ENCODE results near the gene CFAP77. TPM values are rescaled to one million over a fixed set of nuclear protein-coding genes. Genes with fewer than 3 reads are reported as not detected.

CFAP77 gene
- total RNA-seq, 1 donor from 2014 or later = not detected

GRCh38 chr9:132489536-132489935 lies 79.5 kb downstream of the CFAP77 start:
- ATAC-seq (ENCODE audit: low read depth) (no peak), DNase-seq (no peak)
- POLR2A ChIA-PET = no interaction called here
- TF ChIP-seq, protein P1, sequence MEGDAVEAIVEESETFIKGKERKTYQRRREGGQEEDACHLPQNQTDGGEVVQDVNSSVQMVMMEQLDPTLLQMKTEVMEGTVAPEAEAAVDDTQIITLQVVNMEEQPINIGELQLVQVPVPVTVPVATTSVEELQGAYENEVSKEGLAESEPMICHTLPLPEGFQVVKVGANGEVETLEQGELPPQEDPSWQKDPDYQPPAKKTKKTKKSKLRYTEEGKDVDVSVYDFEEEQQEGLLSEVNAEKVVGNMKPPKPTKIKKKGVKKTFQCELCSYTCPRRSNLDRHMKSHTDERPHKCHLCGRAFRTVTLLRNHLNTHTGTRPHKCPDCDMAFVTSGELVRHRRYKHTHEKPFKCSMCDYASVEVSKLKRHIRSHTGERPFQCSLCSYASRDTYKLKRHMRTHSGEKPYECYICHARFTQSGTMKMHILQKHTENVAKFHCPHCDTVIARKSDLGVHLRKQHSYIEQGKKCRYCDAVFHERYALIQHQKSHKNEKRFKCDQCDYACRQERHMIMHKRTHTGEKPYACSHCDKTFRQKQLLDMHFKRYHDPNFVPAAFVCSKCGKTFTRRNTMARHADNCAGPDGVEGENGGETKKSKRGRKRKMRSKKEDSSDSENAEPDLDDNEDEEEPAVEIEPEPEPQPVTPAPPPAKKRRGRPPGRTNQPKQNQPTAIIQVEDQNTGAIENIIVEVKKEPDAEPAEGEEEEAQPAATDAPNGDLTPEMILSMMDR (IDR thresholded peaks at IDR 0.05) = no peak
- H3K9me3 Mint-ChIP-seq = no peaks in the 10 kb centered on the region
- no peak overlapping the region for H3K4me3 Mint-ChIP-seq
- intact Hi-C loops (cut with micrococcal nuclease) = no loop called here
- no peaks in the 10 kb centered on the region for H3K4me1 Mint-ChIP-seq
- CTCF ChIA-PET = no interaction called here
- H3K36me3 Mint-ChIP-seq (ENCODE audit: low read depth) = no peaks in the 10 kb centered on the region
- peaks cover 42% of the 10 kb centered on the region for H3K27me3 Mint-ChIP-seq
- H3K27ac Mint-ChIP-seq = no peak overlapping the region

DNA sequence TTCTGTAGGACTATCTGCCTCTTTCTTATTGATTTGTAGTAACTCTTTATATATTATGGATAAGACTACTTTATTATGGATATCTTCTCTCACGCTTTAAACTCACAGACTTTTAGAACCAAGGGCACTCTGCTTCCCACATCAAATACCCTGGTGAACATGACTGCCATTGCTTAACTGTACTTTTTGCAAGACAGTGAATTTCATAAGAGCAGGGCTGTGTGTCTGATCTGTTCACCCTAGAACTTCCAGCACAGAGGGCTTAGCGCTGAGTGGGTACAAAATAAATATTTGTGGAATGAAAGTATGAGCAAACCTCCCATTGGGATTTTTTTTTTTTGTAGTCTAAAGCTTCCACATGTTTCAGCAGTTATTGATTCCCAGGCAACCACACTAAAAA lies 84.8 kb downstream of the CFAP77 start:
- no peak for ATAC-seq (ENCODE audit: low read depth)
- ChIA-PET POLR2A (no interaction called here), CTCF (no interaction called here)
- Mint-ChIP-seq H3K36me3 (ENCODE audit: low read depth) (no peaks in the 10 kb centered on the region), H3K27me3 (peaks cover 16% of the 10 kb centered on the region), H3K4me1 (no peaks in the 10 kb centered on the region), H3K27ac (no peak overlapping the region), H3K4me3 (no peak overlapping the region), H3K9me3 (no peaks in the 10 kb centered on the region)
- intact Hi-C loops (cut with micrococcal nuclease) = no loop called here
- TF ChIP-seq, protein P1 (IDR thresholded peaks at IDR 0.05) = no peak
- DNase-seq = no peak

- ChIA-PET CTCF (no interaction called here), POLR2A (no interaction called here)
- Mint-ChIP-seq H3K27me3 (peaks cover 8% of the 10 kb centered on the region), H3K36me3 (ENCODE audit: low read depth) (no peaks in the 10 kb centered on the region), H3K27ac (no peak overlapping the region), H3K4me3 (no peak overlapping the region), H3K9me3 (no peaks in the 10 kb centered on the region), H3K4me1 (no peaks in the 10 kb centered on the region)
- ATAC-seq (ENCODE audit: low read depth) (no peak), DNase-seq (no peak)
- intact Hi-C loops (cut with micrococcal nuclease) = no loop called here
- TF ChIP-seq, protein P1 (IDR thresholded peaks at IDR 0.05) = no peak
These were observed 87.7 kb downstream of the CFAP77 start for GRCh38 chr9:132497731-132498130.

DNA sequence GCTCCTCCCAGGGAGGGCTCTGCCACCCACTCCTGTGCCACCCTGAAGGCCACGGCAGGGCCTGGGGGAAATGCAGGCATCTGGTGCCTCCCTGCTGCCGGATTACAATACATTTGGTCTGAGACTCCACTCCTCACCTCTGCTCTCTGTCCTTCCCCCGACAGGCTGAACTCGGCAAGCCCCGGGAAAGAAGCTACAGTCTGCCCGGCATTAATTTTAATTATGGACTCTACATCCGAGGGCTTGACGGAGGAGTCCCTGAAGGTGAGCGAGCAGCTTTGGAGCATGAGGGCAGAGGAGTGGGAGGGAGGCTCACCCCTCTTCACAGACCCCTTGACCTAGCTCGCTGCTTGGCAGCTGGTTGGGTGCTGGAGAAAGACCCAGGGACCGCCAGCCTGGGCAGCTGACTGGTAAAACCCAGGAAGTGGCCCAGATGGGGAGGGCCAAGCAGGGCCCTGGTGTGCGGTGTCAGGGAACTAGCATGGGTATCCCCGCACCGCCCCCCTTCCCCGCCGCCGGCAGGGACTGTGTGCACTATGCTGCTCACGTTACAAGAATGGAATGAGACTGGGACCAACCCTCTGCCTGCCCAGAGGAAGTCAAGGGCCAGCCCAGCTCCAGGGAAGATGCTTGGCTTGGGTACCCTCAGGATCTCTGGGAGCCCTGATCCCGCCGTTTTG lies 88.7 kb downstream of the CFAP77 start:
- H3K36me3 Mint-ChIP-seq (ENCODE audit: low read depth) = no peaks in the 10 kb centered on the region
- peaks cover 11% of the 10 kb centered on the region for H3K27me3 Mint-ChIP-seq
- no peaks in the 10 kb centered on the region for H3K4me1 Mint-ChIP-seq
- POLR2A ChIA-PET = no interaction called here
- no peak overlapping the region for H3K27ac Mint-ChIP-seq
- DNase-seq (no peak), ATAC-seq (ENCODE audit: low read depth) (no peak)
- TF ChIP-seq, protein P1 (IDR thresholded peaks at IDR 0.05) = no peak
- CTCF ChIA-PET = no interaction called here
- intact Hi-C loops (cut with micrococcal nuclease) = no loop called here
- no peaks in the 10 kb centered on the region for H3K9me3 Mint-ChIP-seq
- no peak overlapping the region for H3K4me3 Mint-ChIP-seq

GRCh38 chr9:132499251-132499650 lies 89.2 kb downstream of the CFAP77 start:
- no peaks in the 10 kb centered on the region for H3K36me3 Mint-ChIP-seq (ENCODE audit: low read depth)
- POLR2A ChIA-PET = no interaction called here
- no peak overlapping the region for H3K27ac Mint-ChIP-seq
- TF ChIP-seq, protein P1 (IDR thresholded peaks at IDR 0.05) = no peak
- no peaks in the 10 kb centered on the region for H3K9me3 Mint-ChIP-seq
- CTCF ChIA-PET = no interaction called here
- intact Hi-C loops (cut with micrococcal nuclease) = no loop called here
- peaks cover 13% of the 10 kb centered on the region for H3K27me3 Mint-ChIP-seq
- ATAC-seq (ENCODE audit: low read depth) = no peak
- H3K4me3 Mint-ChIP-seq = no peak overlapping the region
- no peak for DNase-seq
- no peaks in the 10 kb centered on the region for H3K4me1 Mint-ChIP-seq
